ENCODE results near the gene ELF3.

DNA sequence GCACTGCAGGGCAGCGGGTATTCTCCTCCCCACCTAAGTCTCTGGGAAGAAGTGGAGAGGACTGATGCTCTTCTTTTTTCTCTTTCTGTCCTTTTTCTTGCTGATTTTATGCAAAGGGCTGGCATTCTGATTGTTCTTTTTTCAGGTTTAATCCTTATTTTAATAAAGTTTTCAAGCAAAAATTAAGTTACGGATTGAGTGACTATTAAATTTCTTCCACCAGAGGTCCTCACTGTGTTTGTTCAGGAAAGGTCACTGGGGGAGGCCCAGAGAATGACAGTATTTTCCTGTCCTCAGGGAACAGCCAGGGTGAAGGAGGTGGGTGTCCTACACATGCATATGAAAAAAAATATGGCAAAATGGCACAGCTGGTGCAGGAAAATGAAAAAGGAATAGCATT, 4.4 kb upstream of the ELF3 start:
- TF ChIP-seq, protein P1, sequence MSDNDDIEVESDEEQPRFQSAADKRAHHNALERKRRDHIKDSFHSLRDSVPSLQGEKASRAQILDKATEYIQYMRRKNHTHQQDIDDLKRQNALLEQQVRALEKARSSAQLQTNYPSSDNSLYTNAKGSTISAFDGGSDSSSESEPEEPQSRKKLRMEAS (IDR thresholded peaks at IDR 0.05; ENCODE audit: low read depth, low read length) = no peak
- peak; percentile 6 for TF ChIP-seq CTCF (IDR thresholded peaks at IDR 0.05; ENCODE audit: low read depth, low read length)
- no peak for TF ChIP-seq POLR2A (IDR thresholded peaks at IDR 0.05; ENCODE audit: extremely low read depth, insufficient read length)
